Ovary (tissue), 3 donors: ENCODE data around the gene CLK4.

Experiments used
- EP300 ChIP-seq: sonication (generic); formaldehyde crosslinking; IDR thresholded peaks from one replicate; pipeline ENCODE4 v1.6.1; 2017; ENCODE audit warnings: antibody characterized with exemption
- POLR2A ChIP-seq: fragments of 450-650 bp; IDR thresholded peaks from one replicate; pipeline ENCODE4 v1.6.1; 2017; ENCODE audit warnings: antibody characterized with exemption, mild to moderate bottlenecking, moderate library complexity
- TF ChIP-seq, protein P1 (sequence below), 3 donors: fragments of 450-650 bp in 2 of 3; fragments of 200-600 bp in 1 of 3; IDR thresholded peaks; one replicate each; pipeline versions ENCODE4 v1.5.1 to v1.8.0; 2016 to 2022; ENCODE audit warnings: antibody characterized with exemption in 3 of 3, mild to moderate bottlenecking in 1 of 3
- donor health status: DM: no; HTN: no; CAD: no.

DNA sequence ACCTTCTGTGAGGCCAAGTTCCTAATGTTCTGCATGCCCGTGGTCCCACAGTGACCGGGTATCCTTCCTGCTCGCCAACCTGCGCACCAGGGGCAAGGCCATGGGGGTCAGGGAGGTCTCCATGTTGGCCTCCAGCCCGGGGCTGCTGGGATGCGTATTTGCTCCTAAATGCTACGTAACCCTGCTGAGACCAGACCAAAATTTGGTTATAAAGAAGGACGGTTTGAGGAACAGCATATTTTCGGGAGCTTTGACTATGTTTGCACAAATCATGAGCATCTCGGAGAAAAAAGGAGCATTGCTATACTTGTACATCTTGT is 35.7 kb upstream of the CLK4 start:
- TF ChIP-seq, protein P1, sequence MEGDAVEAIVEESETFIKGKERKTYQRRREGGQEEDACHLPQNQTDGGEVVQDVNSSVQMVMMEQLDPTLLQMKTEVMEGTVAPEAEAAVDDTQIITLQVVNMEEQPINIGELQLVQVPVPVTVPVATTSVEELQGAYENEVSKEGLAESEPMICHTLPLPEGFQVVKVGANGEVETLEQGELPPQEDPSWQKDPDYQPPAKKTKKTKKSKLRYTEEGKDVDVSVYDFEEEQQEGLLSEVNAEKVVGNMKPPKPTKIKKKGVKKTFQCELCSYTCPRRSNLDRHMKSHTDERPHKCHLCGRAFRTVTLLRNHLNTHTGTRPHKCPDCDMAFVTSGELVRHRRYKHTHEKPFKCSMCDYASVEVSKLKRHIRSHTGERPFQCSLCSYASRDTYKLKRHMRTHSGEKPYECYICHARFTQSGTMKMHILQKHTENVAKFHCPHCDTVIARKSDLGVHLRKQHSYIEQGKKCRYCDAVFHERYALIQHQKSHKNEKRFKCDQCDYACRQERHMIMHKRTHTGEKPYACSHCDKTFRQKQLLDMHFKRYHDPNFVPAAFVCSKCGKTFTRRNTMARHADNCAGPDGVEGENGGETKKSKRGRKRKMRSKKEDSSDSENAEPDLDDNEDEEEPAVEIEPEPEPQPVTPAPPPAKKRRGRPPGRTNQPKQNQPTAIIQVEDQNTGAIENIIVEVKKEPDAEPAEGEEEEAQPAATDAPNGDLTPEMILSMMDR (IDR thresholded peaks at IDR 0.05) = no peak
- TF ChIP-seq EP300 (no peak), POLR2A (no peak)
